NB4 (cell line): ENCODE measurements around the gene ALDH4A1.
A peak's percentile ranks its signal among the peaks of the same experiment; 100 is the strongest.

ENCODE experiments used
- DNase-seq: peaks from one replicate; pipeline ENCODE4 v3.0.0; 2010; ENCODE audit warnings: low read depth
- H3K4me3 ChIP-seq: one replicate; pipeline ENCODE4 v1.5.1; 2011; ENCODE audit warnings: mild to moderate bottlenecking, low read depth, low read length, moderate library complexity
- MYC ChIP-seq: IDR thresholded peaks from 2 replicates; pipeline ENCODE4 v1.6.1; 2011; ENCODE audit warnings: low read depth, low read length
- POLR2A ChIP-seq: IDR thresholded peaks from 2 replicates; pipeline ENCODE4 v1.6.1; 2011; ENCODE audit warnings: mild to moderate bottlenecking; ENCODE audit not compliant: insufficient read length; ENCODE audit errors: extremely low read depth
- TF ChIP-seq, protein P1 (sequence below): IDR thresholded peaks from one replicate; pipeline ENCODE4 v1.5.1; 2012; ENCODE audit warnings: low read depth, low read length
- TF ChIP-seq, protein P2 (sequence below): IDR thresholded peaks from 2 replicates; pipeline ENCODE4 v1.6.1; 2011; ENCODE audit warnings: low read depth, low read length

Gene ALDH4A1

DNA sequence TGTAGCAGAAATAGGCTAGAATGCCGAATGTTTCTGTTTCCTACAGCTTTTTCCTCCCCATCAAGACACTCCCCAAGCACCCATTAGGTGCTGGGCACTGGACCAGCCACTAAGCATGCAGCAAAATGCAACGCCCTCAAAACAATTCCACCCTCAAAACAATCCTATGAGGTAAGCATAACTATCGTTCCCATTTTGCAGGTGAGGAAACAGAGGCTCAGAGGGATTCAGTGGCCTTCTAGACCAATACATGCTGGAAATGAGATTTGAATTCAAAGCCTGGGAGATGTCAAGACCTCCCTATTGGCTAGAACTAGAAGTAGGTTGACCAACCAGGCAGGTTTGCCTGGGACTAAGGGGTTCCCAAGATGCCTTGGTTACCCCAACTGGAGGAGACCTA is 10.2 kb upstream of the ALDH4A1 start:
- TF ChIP-seq, protein P1, sequence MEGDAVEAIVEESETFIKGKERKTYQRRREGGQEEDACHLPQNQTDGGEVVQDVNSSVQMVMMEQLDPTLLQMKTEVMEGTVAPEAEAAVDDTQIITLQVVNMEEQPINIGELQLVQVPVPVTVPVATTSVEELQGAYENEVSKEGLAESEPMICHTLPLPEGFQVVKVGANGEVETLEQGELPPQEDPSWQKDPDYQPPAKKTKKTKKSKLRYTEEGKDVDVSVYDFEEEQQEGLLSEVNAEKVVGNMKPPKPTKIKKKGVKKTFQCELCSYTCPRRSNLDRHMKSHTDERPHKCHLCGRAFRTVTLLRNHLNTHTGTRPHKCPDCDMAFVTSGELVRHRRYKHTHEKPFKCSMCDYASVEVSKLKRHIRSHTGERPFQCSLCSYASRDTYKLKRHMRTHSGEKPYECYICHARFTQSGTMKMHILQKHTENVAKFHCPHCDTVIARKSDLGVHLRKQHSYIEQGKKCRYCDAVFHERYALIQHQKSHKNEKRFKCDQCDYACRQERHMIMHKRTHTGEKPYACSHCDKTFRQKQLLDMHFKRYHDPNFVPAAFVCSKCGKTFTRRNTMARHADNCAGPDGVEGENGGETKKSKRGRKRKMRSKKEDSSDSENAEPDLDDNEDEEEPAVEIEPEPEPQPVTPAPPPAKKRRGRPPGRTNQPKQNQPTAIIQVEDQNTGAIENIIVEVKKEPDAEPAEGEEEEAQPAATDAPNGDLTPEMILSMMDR = no peak
- TF ChIP-seq, protein P2, sequence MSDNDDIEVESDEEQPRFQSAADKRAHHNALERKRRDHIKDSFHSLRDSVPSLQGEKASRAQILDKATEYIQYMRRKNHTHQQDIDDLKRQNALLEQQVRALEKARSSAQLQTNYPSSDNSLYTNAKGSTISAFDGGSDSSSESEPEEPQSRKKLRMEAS = no peak
- no peak for TF ChIP-seq MYC
- no peak for TF ChIP-seq POLR2A
- H3K4me3 ChIP-seq = no peak overlapping the region
- no peak for DNase-seq

DNA sequence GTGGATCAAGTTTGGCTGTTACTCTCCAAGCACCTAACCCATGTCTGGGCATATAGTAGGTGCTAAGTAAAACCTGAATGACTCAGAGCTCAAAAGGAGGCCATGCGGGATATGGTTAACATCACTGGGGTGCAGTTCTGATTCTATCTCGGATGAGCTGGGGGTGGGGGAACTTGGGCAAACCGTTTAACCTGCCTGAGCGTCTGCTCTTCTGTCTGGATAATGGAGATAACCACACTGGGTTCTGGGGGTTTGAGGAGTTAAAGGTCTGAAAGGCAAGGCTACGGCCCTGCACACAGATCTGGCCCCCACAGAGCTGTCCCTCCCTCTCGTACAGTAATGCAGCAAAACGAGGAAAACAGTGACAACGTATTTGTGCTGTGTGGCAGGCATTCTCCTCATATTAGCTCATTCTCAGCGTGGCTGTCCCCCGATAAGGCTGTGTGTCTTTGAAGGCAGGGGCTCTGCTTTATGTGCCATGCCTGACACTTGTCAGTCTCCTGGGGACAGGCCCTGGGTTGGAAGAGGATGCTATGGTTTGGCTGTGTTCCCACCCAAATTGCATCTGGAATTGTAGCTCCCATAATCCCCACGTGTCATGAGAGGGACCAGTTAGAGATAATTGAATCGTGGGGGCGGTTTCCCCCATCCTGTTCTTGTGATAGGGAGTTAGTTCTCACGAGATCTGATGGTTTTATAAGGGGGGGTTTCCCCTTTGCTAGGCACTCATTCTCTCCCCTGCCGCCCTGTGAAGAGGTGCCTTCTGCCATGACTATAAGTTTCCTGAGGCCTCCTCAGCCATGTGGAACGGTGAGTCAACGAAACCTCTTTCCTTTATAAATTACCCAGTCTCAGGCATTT is 6.8 kb upstream of the ALDH4A1 start:
- H3K4me3 ChIP-seq = no peak overlapping the region
- TF ChIP-seq MYC = no peak
- TF ChIP-seq, protein P1 = no peak
- TF ChIP-seq, protein P2 = no peak
- TF ChIP-seq POLR2A = no peak
- no peak for DNase-seq

DNA sequence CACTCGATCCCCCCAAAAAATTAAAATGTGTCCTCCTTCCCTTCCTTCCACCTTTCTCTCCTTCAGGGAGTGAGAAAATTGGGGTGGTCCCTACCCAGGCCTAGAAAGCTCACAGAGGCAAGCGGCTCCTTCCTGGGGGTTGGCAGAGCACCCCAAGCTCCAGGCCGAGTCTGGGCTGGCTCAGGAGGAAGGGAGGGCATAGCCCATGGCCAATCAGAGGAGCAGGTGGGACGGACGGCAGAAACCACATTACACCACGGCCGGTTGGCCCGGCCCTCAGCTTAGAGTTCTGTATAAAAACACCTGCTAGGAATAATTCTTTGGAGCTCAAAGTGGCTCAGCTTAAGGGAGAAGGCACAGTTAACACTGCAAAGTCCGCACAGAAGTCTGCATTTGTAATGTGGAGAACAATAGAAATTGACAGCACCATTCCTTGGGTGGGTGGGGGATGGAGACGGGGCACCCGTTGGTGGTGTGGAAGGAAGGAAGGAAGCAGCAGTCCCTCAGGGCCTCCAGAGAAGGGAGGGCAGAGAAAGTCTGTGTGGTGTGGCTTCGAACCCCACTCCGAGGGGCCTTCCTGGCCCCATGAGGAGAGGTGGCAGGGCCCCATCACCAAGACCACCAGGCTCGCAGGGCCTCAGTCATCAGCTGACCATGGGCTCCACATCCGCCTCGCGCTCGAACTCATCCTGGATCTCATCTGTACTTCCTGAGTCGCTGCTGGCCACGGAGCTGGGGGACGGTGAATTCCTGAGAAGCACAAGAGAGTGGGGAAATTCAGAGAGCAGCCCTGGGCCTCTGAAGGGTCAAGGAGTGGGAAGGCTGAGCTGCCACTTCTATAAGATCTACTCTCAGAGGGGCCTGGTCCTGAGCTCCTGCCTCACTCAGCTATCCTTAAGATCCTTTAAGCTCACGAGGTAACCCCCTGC is 5.8 kb upstream of the ALDH4A1 start:
- peak overlapping the region; percentile 43 for H3K4me3 ChIP-seq
- TF ChIP-seq MYC (no peak), POLR2A (peak; percentile 43)
- TF ChIP-seq, protein P2 = no peak
- peak; percentile 86 for DNase-seq

DNA sequence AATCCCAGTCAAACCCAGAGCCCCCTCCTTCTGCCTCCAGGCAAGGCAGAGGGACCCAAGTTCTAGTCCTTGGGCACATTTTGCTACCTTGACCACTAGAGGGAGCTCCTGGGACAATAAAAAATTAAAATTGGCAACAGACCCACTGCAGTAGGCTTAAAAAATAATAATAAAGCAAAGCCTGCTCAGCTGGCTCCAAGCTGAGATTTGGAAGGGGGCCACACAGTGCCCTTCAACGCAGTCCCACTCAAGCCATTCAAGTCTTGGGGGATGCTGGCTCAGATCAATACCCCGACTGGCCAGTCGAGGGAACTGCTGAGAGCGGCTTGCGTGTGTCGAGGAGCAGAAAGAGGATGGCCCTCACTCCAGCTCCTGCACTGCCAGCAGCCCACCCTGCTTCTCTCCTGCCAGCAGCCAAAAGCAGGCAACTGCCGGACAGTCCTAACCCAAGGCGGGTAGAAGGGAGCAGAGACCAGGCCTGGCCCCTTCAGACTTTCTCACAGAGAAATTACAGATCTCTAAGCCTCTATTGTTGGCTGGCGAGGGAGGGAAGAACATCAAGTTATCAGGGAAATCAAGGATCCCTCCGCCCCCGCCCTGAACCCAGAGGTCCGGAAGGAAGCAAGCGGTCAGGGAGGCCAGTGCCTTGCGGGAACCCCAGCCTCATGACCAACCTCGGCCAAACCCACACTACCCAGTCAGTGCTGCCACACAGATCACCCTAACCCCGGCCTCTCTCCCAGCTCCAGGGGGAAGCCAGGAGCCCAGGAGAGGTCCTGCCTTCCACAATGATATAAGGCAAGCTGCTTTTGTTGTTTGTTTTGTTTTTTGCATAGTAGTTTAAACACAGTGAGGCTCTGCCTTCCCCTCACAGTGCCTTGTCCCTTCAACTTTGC is 4.9 kb upstream of the ALDH4A1 start:
- TF ChIP-seq POLR2A (no peak), MYC (no peak)
- TF ChIP-seq, protein P2 = no peak
- TF ChIP-seq, protein P1 = peak; percentile 73
- DNase-seq = peak; percentile 73
- H3K4me3 ChIP-seq = peak overlapping the region; percentile 43

DNA sequence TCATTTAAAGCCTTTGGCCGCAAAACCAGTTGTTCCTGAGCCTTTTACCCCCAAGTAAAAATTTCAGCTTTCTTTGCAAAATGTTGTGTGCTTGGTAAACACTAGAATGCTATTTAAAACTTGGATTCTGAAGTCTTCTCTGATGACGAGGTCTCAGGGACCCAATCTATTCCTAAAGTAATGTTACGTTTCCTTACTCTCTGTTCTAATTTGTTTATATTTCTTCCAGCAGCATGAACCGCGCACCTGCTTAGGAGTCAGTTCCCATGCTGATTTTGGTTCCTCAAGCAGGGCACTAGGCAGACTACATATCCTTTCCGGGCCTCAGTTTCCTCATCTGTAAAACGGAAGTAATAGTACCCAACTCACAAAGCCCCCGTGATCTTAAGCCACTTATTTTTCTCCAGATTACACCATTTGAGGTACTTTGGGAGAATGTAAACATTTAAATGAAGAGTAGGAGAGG is 969 bp upstream of the ALDH4A1 start:
- no peak for DNase-seq
- H3K4me3 ChIP-seq = peak overlapping the region; percentile 76
- no peak for TF ChIP-seq MYC
- TF ChIP-seq, protein P1 = no peak
- no peak for TF ChIP-seq POLR2A
- TF ChIP-seq, protein P2 = no peak
